Hepatocyte (in vitro differentiated cells): Measurements from ENCODE around the gene COL21A1. TPM values are rescaled to one million over a fixed set of nuclear protein-coding genes. Genes with fewer than 3 reads are reported as not detected.

ENCODE experiments used
- DNase-seq: peaks from one replicate; pipeline ENCODE4 v3.0.0-alpha.2; 2016; ENCODE audit warnings: low spot score
- H2AFZ ChIP-seq: fragments of 200-600 bp; sonication (generic); 2 replicates; pipeline ENCODE4 v1.6.0; 2016; ENCODE audit warnings: antibody characterized with exemption, mild to moderate bottlenecking
- H3K27ac ChIP-seq: fragments of 200-600 bp; sonication (generic); 2 replicates; pipeline ENCODE4 v1.5.1; 2016; ENCODE audit warnings: mild to moderate bottlenecking
- H3K27me3 ChIP-seq: fragments of 200-600 bp; sonication (generic); 2 replicates; pipeline ENCODE4 v1.6.1; 2016
- H3K36me3 ChIP-seq: fragments of 200-600 bp; sonication (generic); replicated peaks from 2 replicates; pipeline ENCODE4 v1.5.1; 2016; ENCODE audit warnings: low read depth; ENCODE audit not compliant: insufficient read depth
- H3K4me1 ChIP-seq: fragments of 200-600 bp; sonication (generic); 2 replicates; pipeline ENCODE4 v1.5.1; 2016; ENCODE audit warnings: mild to moderate bottlenecking, moderate library complexity; ENCODE audit not compliant: insufficient read depth
- H3K4me2 ChIP-seq: fragments of 200-600 bp; sonication (generic); 2 replicates; pipeline ENCODE4 v1.6.0; 2016
- H3K4me3 ChIP-seq: fragments of 200-600 bp; sonication (generic); 2 replicates; pipeline ENCODE4 v1.5.1; 2016; ENCODE audit warnings: mild to moderate bottlenecking
- H3K79me2 ChIP-seq: fragments of 200-600 bp; sonication (generic); 2 replicates; pipeline ENCODE4 v1.6.0; 2017; ENCODE audit warnings: mild to moderate bottlenecking
- H3K9me2 ChIP-seq: fragments of 200-600 bp; sonication (generic); replicated peaks from 2 replicates; pipeline ENCODE4 v1.6.0; 2017; ENCODE audit warnings: mild to moderate bottlenecking; ENCODE audit not compliant: insufficient read depth
- H3K9me3 ChIP-seq: fragments of 200-600 bp; sonication (generic); 2 replicates; pipeline ENCODE4 v1.5.1; 2016; ENCODE audit warnings: low read depth, mild to moderate bottlenecking
- H4K20me1 ChIP-seq: fragments of 200-600 bp; sonication (generic); 2 replicates; pipeline ENCODE4 v1.6.0; 2016; ENCODE audit warnings: mild to moderate bottlenecking; ENCODE audit not compliant: insufficient read depth, poor library complexity, severe bottlenecking
- CTCF ChIP-seq: fragments of 200-600 bp; sonication (generic); IDR thresholded peaks from 2 replicates; pipeline ENCODE4 v1.5.1; 2016; ENCODE audit warnings: antibody characterized with exemption, mild to moderate bottlenecking; ENCODE audit not compliant: poor library complexity
- EZH2 ChIP-seq: fragments of 200-600 bp; sonication (generic); IDR thresholded peaks from 2 replicates; pipeline ENCODE4 v1.6.1; 2016; ENCODE audit warnings: antibody characterized with exemption, mild to moderate bottlenecking, borderline replicate concordance
- EZH2phosphoT487 ChIP-seq: fragments of 200-600 bp; sonication (generic); IDR thresholded peaks from one replicate; pipeline ENCODE4 v1.6.1; 2018; ENCODE audit warnings: antibody characterized with exemption, mild to moderate bottlenecking, low read depth, moderate library complexity; ENCODE audit not compliant: unreplicated experiment, severe bottlenecking
- WGBS: methylation state at CpG from one replicate; pipeline ENCODE4 v1.1.6; 2016; ENCODE audit warnings: low lambda C conversion rate; ENCODE audit errors: missing lambda C conversion rate; 5-methylcytosine and 5-hydroxymethylcytosine counted together
- polyA plus RNA-seq: library from polyadenylated mRNA; unstranded; fragments of >200 nt; fragmentation: Nextera tagmentation; extraction: Ambion mirVana; gene quantifications from 2 replicates; pipeline ENCODE4 v1.2.1, GENCODE V29; 2016
- total RNA-seq: library from RNA; depleted of rRNA; stranded (reverse); fragments of >200 nt; gene quantifications from 2 replicates; pipeline ENCODE4 v1.2.3, GENCODE V29; 2014

The COL21A1 gene
- total and polyA plus RNA-seq, 2 experiments from 2014 or later = 36.2 to 44.7 TPM

- H3K4me2 ChIP-seq = no peak overlapping the region
- no peaks in the 10 kb centered on the region for H3K36me3 ChIP-seq
- H2AFZ ChIP-seq = no peak overlapping the region
- H3K27me3 ChIP-seq = no peaks in the 10 kb centered on the region
- no peaks in the 10 kb centered on the region for H3K9me3 ChIP-seq
- no peak overlapping the region for H3K27ac ChIP-seq
- H3K4me1 ChIP-seq = no peaks in the 10 kb centered on the region
- no peak for DNase-seq
- H4K20me1 ChIP-seq = no peaks in the 10 kb centered on the region
- no peak overlapping the region for H3K4me3 ChIP-seq
- no peaks in the 10 kb centered on the region for H3K9me2 ChIP-seq
- WGBS = 94% methylated on average over 2 of the region's 2 CpGs
- no peaks in the 10 kb centered on the region for H3K79me2 ChIP-seq
- TF ChIP-seq EZH2 (no peak), CTCF (no peak), EZH2phosphoT487 (no peak)
These were observed 99.6 kb downstream of the COL21A1 start for GRCh38 chr6:56147766-56148165.

GRCh38 chr6:56146086-56146485, 101.3 kb downstream of the COL21A1 start:
- Histone ChIP-seq H4K20me1 (no peaks in the 10 kb centered on the region), H3K4me1 (no peaks in the 10 kb centered on the region), H3K4me2 (no peak overlapping the region), H3K27ac (no peak overlapping the region), H3K4me3 (no peak overlapping the region), H3K27me3 (no peaks in the 10 kb centered on the region), H3K79me2 (no peaks in the 10 kb centered on the region), H3K9me3 (no peaks in the 10 kb centered on the region), H2AFZ (no peak overlapping the region), H3K36me3 (no peaks in the 10 kb centered on the region), H3K9me2 (no peaks in the 10 kb centered on the region)
- WGBS = 83% methylated on average over 1 of the region's 1 CpG
- TF ChIP-seq EZH2 (no peak), CTCF (no peak), EZH2phosphoT487 (no peak)
- no peak for DNase-seq

GRCh38 chr6:56145616-56146015, 101.8 kb downstream of the COL21A1 start:
- Histone ChIP-seq H3K79me2 (no peaks in the 10 kb centered on the region), H4K20me1 (no peaks in the 10 kb centered on the region), H3K27ac (no peak overlapping the region), H3K9me2 (no peaks in the 10 kb centered on the region), H3K27me3 (no peaks in the 10 kb centered on the region), H2AFZ (no peak overlapping the region), H3K4me2 (no peak overlapping the region), H3K36me3 (no peaks in the 10 kb centered on the region), H3K9me3 (no peaks in the 10 kb centered on the region), H3K4me1 (no peaks in the 10 kb centered on the region), H3K4me3 (no peak overlapping the region)
- no peak for DNase-seq
- TF ChIP-seq EZH2 (no peak), CTCF (no peak)
- 56% methylated on average over 1 of the region's 1 CpG for WGBS
